HL-60 (cell line): ENCODE results near the gene STAT1.

Experiments used
- DNase-seq, 2 experiments: peaks; one replicate each; pipeline ENCODE4 v3.0.0-alpha.2; 2010 to 2020; ENCODE audit warnings: low read depth in 1 of 2, low spot score in 1 of 2
- H3K27ac ChIP-seq: fragments of 250-450 bp; sonication (Bioruptor Pico); replicated peaks from 2 replicates; pipeline ENCODE4 v1.5.1; 2020; ENCODE audit warnings: mild to moderate bottlenecking, moderate library complexity
- H3K27me3 ChIP-seq: fragments of 250-450 bp; sonication (Bioruptor Pico); 2 replicates; pipeline ENCODE4 v1.5.1; 2021; ENCODE audit warnings: mild to moderate bottlenecking, moderate library complexity; ENCODE audit not compliant: insufficient read depth, poor library complexity, severe bottlenecking
- H3K4me3 ChIP-seq: replicated peaks from 2 replicates; pipeline ENCODE4 v1.5.1; 2011; ENCODE audit warnings: mild to moderate bottlenecking, control low read depth, low read length; ENCODE audit not compliant: insufficient read depth
- GABPA ChIP-seq: IDR thresholded peaks from 2 replicates; pipeline ENCODE4 v1.6.1; 2012; ENCODE audit warnings: low read depth
- POLR2AphosphoS5 ChIP-seq: IDR thresholded peaks from 2 replicates; pipeline ENCODE4 v1.6.1; 2012; ENCODE audit warnings: low read depth
- SPI1 ChIP-seq: IDR thresholded peaks from 2 replicates; pipeline ENCODE4 v1.6.1; 2012; ENCODE audit warnings: low read depth, mild to moderate bottlenecking, borderline replicate concordance
- TF ChIP-seq, protein P1 (sequence below): IDR thresholded peaks from 2 replicates; pipeline ENCODE4 v1.6.1; 2012; ENCODE audit warnings: low read depth; ENCODE audit not compliant: insufficient replicate concordance
- TF ChIP-seq, protein P2 (sequence below): IDR thresholded peaks from one replicate; pipeline ENCODE4 v1.5.1; 2011; ENCODE audit warnings: low read length, control low read depth, inconsistent platforms; ENCODE audit not compliant: insufficient read depth

STAT1 gene

GRCh38 chr2:191006297-191006696 lies 7.7 kb downstream of the STAT1 start:
- no peak overlapping the region for H3K27ac ChIP-seq
- no peak overlapping the region for H3K4me3 ChIP-seq
- DNase-seq, result no peak
- no peaks in the 10 kb centered on the region for H3K27me3 ChIP-seq
- TF ChIP-seq POLR2AphosphoS5 (no peak), GABPA (no peak), SPI1 (no peak)
- TF ChIP-seq, protein P1, sequence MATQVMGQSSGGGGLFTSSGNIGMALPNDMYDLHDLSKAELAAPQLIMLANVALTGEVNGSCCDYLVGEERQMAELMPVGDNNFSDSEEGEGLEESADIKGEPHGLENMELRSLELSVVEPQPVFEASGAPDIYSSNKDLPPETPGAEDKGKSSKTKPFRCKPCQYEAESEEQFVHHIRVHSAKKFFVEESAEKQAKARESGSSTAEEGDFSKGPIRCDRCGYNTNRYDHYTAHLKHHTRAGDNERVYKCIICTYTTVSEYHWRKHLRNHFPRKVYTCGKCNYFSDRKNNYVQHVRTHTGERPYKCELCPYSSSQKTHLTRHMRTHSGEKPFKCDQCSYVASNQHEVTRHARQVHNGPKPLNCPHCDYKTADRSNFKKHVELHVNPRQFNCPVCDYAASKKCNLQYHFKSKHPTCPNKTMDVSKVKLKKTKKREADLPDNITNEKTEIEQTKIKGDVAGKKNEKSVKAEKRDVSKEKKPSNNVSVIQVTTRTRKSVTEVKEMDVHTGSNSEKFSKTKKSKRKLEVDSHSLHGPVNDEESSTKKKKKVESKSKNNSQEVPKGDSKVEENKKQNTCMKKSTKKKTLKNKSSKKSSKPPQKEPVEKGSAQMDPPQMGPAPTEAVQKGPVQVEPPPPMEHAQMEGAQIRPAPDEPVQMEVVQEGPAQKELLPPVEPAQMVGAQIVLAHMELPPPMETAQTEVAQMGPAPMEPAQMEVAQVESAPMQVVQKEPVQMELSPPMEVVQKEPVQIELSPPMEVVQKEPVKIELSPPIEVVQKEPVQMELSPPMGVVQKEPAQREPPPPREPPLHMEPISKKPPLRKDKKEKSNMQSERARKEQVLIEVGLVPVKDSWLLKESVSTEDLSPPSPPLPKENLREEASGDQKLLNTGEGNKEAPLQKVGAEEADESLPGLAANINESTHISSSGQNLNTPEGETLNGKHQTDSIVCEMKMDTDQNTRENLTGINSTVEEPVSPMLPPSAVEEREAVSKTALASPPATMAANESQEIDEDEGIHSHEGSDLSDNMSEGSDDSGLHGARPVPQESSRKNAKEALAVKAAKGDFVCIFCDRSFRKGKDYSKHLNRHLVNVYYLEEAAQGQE, result no peak
- TF ChIP-seq, protein P2, sequence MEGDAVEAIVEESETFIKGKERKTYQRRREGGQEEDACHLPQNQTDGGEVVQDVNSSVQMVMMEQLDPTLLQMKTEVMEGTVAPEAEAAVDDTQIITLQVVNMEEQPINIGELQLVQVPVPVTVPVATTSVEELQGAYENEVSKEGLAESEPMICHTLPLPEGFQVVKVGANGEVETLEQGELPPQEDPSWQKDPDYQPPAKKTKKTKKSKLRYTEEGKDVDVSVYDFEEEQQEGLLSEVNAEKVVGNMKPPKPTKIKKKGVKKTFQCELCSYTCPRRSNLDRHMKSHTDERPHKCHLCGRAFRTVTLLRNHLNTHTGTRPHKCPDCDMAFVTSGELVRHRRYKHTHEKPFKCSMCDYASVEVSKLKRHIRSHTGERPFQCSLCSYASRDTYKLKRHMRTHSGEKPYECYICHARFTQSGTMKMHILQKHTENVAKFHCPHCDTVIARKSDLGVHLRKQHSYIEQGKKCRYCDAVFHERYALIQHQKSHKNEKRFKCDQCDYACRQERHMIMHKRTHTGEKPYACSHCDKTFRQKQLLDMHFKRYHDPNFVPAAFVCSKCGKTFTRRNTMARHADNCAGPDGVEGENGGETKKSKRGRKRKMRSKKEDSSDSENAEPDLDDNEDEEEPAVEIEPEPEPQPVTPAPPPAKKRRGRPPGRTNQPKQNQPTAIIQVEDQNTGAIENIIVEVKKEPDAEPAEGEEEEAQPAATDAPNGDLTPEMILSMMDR, result no peak

DNA sequence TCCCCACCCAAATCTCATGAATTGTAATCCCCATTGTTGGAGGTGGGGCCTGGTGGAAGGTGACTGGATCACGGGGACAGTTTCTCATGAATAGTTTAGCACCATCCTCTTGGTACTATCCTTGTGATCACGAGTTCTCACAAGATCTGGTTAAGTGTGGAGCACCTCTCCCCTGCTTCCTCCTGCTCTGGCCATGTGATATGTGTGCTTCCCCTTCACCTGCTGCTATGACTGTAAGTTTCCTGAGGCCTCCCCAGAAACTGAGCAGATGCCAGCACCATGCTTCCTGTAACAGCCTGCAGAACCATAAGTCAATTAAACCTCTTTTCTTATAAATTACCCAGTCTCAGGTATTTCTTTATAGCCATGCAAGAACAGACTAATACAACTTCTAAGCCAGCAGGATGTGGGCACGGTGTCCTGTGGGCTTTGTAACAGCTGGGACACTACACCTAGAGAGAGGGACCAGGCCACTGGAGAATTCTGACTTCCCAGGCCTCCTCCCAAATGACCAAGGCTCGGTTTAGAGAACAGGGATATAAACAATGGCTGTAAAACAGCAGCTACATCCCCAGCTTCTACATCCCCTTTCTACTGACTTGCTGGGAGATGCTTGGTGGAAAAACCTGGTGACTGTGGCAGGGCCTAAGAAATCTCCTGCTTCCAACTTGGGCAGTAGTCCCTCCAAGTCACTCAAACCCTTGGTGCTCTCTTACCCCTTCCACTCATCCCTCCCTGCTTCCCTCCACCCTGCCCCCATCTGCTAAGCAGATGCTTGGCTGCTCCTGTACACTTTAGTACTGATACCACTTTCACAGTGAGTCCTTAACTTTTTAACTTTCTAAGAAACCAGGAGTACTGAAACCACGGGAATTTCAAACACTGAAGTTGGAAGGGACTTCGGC lies 10.3 kb downstream of the STAT1 start:
- Histone ChIP-seq H3K27me3 (no peaks in the 10 kb centered on the region), H3K27ac (no peak overlapping the region), H3K4me3 (no peak overlapping the region)
- no peak for DNase-seq
- TF ChIP-seq POLR2AphosphoS5, result no peak
- TF ChIP-seq, protein P1, result no peak
- TF ChIP-seq, protein P2, result no peak
- TF ChIP-seq SPI1, result no peak
- no peak for TF ChIP-seq GABPA

- TF ChIP-seq, protein P2, result no peak
- TF ChIP-seq POLR2AphosphoS5 (no peak), GABPA (no peak), SPI1 (no peak)
- TF ChIP-seq, protein P1, result no peak
- Histone ChIP-seq H3K4me3 (no peak overlapping the region), H3K27me3 (no peaks in the 10 kb centered on the region), H3K27ac (no peak overlapping the region)
- DNase-seq, result no peak
Measured at GRCh38 chr2:191001624-191002023, 12.3 kb downstream of the STAT1 start.
